ENCODE data around the gene SEMA3B.

The SEMA3B gene

DNA sequence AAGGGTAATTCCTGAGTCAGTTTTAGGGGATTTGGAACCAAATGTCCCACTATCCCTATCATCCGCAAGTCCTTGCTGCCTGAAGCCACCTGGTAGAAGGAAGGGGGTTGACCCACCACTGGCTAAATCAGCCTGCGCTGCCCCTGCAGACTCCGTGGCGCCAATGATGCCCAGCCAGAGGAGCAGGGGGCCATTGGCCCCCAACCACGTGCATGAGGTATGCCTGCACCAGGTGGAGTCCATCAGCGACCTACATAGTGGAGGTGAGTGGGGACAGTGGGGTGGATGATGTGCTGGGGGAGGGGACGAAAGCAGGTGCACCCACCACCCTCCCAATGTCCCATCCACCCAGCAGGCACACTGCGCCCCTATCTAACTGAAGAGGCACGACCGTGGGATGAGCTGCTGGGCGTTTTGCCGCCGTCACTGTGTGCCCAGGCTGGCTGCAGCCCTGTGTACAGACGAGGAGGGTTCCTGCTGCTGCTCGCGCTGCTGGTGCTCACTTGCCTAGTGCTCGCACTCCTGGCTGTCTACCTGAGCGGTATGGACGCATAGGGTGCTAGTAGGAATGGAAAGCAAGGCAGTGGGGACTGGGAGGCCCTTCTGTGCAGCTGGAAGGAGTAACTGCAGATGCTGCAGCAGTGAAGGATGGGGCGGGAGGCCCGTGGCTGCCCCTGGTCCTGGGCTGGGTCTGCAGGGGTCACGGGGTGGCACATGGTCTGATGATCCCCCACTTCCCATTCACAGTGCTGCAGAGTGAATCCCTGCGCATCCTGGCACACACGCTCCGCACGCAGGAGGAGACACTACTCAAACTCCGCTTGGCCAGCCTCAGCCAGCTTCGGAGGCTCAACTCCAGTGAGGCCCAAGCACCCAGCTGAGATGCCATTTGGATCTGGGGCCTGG, 17.6 kb downstream of the SEMA3B start:
- TF ChIP-seq, protein P1, sequence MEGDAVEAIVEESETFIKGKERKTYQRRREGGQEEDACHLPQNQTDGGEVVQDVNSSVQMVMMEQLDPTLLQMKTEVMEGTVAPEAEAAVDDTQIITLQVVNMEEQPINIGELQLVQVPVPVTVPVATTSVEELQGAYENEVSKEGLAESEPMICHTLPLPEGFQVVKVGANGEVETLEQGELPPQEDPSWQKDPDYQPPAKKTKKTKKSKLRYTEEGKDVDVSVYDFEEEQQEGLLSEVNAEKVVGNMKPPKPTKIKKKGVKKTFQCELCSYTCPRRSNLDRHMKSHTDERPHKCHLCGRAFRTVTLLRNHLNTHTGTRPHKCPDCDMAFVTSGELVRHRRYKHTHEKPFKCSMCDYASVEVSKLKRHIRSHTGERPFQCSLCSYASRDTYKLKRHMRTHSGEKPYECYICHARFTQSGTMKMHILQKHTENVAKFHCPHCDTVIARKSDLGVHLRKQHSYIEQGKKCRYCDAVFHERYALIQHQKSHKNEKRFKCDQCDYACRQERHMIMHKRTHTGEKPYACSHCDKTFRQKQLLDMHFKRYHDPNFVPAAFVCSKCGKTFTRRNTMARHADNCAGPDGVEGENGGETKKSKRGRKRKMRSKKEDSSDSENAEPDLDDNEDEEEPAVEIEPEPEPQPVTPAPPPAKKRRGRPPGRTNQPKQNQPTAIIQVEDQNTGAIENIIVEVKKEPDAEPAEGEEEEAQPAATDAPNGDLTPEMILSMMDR (conservative IDR thresholded peaks at IDR 0.05; ENCODE audit: low read length): no peak
- no peak for TF ChIP-seq EZH2phosphoT487 (IDR thresholded peaks at IDR 0.05; ENCODE audit: borderline replicate concordance)
- Histone ChIP-seq H3F3A (ENCODE audit: low read depth) (no peaks in the 10 kb centered on the region), H2AFZ (ENCODE audit: low read length) (no peak overlapping the region), H3K9ac (ENCODE audit: low read depth, low read length, poor library complexity, severe bottlenecking) (no peak overlapping the region), H3K4me2 (ENCODE audit: low read depth, low read length, poor library complexity, severe bottlenecking) (no peak overlapping the region), H3K36me3 (ENCODE audit: insufficient read depth, low read length) (peaks cover 12% of the 10 kb centered on the region; the same call in 1 of the 2 replicates), H4K20me1 (ENCODE audit: insufficient read depth, low read length, poor library complexity, severe bottlenecking) (peaks cover 3% of the 10 kb centered on the region), H3K79me2 (ENCODE audit: insufficient read depth, low read length) (peaks cover 20% of the 10 kb centered on the region), H3K4me3 (ENCODE audit: low read length, poor library complexity, severe bottlenecking) (no peak overlapping the region), H3K9me3 (ENCODE audit: insufficient read depth, low read depth, low read length) (no peaks in the 10 kb centered on the region), H3K27me3 (ENCODE audit: insufficient read depth, low read length, poor library complexity, severe bottlenecking) (no peaks in the 10 kb centered on the region), H3K9me2 (replicated peaks; ENCODE audit: low read depth, low read length) (no peaks in the 10 kb centered on the region), H3K4me1 (ENCODE audit: insufficient read depth, low read length, poor library complexity, severe bottlenecking) (peaks cover 12% of the 10 kb centered on the region)

DNA sequence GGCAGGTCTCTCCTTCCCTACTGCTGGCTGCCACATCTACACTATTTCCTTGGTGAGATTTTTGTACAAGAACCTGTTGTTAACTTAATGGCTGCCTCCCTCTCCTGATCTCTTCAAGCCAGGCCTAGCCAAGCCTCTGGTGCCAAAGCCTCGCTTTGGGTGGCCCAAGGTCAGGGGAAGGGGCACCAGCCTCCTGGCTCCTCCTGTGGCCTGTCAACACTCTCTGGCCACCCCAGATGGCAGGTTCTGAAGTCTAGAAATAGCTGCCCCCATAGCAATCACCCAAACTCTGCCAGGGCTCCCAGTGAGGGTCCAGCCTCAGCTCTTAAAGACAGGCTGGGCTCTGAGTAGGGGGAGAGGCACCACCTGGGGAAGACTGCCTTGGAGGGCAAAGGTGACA, 18.3 kb downstream of the SEMA3B start:
- Histone ChIP-seq H3K36me3 (ENCODE audit: insufficient read depth, low read length) (peaks cover 12% of the 10 kb centered on the region; the same call in 1 of the 2 replicates), H3K9me2 (replicated peaks; ENCODE audit: low read depth, low read length) (no peaks in the 10 kb centered on the region)

DNA sequence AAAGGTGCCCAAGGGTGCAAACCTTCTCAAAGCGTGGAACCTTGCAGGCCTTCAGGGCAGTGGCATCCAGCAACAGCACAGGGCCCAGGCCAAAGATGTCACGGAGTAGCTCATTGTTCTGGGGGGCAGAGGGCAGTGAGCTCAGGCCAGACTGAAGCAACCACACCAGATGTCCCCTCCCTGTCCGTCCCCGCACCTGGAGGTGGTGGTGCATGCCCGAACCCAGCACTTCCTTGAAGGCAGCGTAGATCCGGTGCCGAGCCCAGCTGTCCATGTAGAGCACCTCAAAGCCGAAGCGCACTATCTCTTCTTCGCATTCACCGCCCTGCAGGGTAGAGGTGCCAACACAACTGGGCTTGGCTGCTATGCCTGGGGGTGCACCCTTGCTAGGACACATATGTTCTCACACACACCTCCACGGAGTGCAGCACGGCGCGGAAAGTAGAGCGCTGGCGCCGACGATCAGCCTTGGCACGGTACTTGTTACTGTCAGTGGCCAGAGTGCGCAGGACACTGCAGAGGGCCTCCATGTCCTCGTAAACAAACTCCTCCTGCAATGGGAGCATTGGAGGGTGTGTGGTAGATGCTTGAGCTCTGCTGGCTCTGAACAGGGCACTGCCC, 19.6 kb downstream of the SEMA3B start:
- peaks cover 12% of the 10 kb centered on the region; the same call in 1 of the 2 replicates for H3K36me3 ChIP-seq (ENCODE audit: insufficient read depth, low read length)
- H4K20me1 ChIP-seq (ENCODE audit: insufficient read depth, low read length, poor library complexity, severe bottlenecking): peaks cover 3% of the 10 kb centered on the region
- H3K27me3 ChIP-seq (ENCODE audit: insufficient read depth, low read length, poor library complexity, severe bottlenecking): no peaks in the 10 kb centered on the region
- no peaks in the 10 kb centered on the region for H3K9me2 ChIP-seq (replicated peaks; ENCODE audit: low read depth, low read length)
- no peaks in the 10 kb centered on the region for H3F3A ChIP-seq (ENCODE audit: low read depth)
- TF ChIP-seq, protein P1 (conservative IDR thresholded peaks at IDR 0.05; ENCODE audit: low read length): no peak
- no peak for TF ChIP-seq EZH2phosphoT487 (IDR thresholded peaks at IDR 0.05; ENCODE audit: borderline replicate concordance)
- no peaks in the 10 kb centered on the region for H3K9me3 ChIP-seq (ENCODE audit: insufficient read depth, low read depth, low read length)
- H3K4me2 ChIP-seq (ENCODE audit: low read depth, low read length, poor library complexity, severe bottlenecking): no peak overlapping the region
- peaks cover 26% of the 10 kb centered on the region for H3K79me2 ChIP-seq (ENCODE audit: insufficient read depth, low read length)
- H3K4me3 ChIP-seq (ENCODE audit: low read length, poor library complexity, severe bottlenecking): no peak overlapping the region
- no peak overlapping the region for H3K9ac ChIP-seq (ENCODE audit: low read depth, low read length, poor library complexity, severe bottlenecking)
- peaks cover 18% of the 10 kb centered on the region for H3K4me1 ChIP-seq (ENCODE audit: insufficient read depth, low read length, poor library complexity, severe bottlenecking)
- no peak overlapping the region for H2AFZ ChIP-seq (ENCODE audit: low read length)

More for the DNA sequence above, 18.3 kb downstream of the SEMA3B start:
- Histone ChIP-seq H3K9me3 (ENCODE audit: insufficient read depth, low read depth, low read length) (no peaks in the 10 kb centered on the region), H3K27me3 (ENCODE audit: insufficient read depth, low read length, poor library complexity, severe bottlenecking) (no peaks in the 10 kb centered on the region), H4K20me1 (ENCODE audit: insufficient read depth, low read length, poor library complexity, severe bottlenecking) (peaks cover 3% of the 10 kb centered on the region), H2AFZ (ENCODE audit: low read length) (no peak overlapping the region), H3K9ac (ENCODE audit: low read depth, low read length, poor library complexity, severe bottlenecking) (no peak overlapping the region), H3K4me3 (ENCODE audit: low read length, poor library complexity, severe bottlenecking) (no peak overlapping the region), H3K79me2 (ENCODE audit: insufficient read depth, low read length) (peaks cover 26% of the 10 kb centered on the region), H3K4me1 (ENCODE audit: insufficient read depth, low read length, poor library complexity, severe bottlenecking) (peaks cover 13% of the 10 kb centered on the region), H3K4me2 (ENCODE audit: low read depth, low read length, poor library complexity, severe bottlenecking) (no peak overlapping the region), H3F3A (ENCODE audit: low read depth) (no peaks in the 10 kb centered on the region)
- TF ChIP-seq, protein P1 (conservative IDR thresholded peaks at IDR 0.05; ENCODE audit: low read length): no peak
- TF ChIP-seq EZH2phosphoT487 (IDR thresholded peaks at IDR 0.05; ENCODE audit: borderline replicate concordance): no peak
